Fibroblast of skin of right biceps (primary cell): ENCODE measurements around the gene SEC22B.
"Not testable (repeated sequence)": the region's sequence is repeated elsewhere in the genome, so short reads cannot be mapped to it uniquely, and the experiment has no call there.

Experiments
- DNase-seq: peaks from one replicate; pipeline ENCODE4 v3.0.0-alpha.2; 2013

Gene SEC22B

DNA sequence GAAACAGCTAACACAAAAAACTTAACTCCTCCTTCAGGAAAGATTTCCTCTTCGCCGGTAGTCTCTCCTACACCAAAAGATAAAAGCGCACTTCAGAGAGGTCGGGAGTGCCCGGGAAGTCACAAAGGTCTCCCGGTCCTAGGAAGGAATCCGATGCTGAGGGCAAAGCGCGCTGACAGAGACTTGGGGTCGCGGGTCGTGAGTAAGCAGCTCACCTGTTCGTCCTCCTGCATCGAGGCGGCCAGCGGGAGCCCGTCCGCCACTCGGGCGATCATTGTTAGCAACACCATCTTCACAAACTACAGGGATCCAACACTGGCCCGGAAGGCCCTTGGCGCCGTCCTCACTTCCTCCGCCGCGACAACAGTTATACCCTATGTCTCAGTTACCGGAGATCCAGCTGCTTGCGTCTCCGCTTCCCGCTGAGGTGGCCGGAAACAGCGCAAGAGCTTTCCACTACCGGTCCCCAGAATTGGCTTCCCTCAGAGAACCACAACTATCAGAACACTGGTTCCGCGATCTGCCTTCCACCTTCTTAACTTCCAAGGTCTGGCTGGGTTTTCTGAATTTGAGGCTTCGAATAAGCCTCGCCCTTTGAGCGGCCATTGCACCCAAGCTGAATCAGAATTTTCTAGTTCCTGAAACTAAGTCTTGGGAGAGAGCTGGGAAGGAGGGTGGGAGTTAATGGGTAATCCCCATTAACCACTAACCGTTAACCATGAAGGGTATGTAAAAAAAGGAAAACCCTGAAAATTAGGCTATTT, at the start of gene SEC22B:
Gene SEC22B (minus strand): TSS at position 429 of the 764 bp plus-strand sequence. CDS start 139 bp downstream, at position 290.
- peak; percentile 96 for DNase-seq

DNA sequence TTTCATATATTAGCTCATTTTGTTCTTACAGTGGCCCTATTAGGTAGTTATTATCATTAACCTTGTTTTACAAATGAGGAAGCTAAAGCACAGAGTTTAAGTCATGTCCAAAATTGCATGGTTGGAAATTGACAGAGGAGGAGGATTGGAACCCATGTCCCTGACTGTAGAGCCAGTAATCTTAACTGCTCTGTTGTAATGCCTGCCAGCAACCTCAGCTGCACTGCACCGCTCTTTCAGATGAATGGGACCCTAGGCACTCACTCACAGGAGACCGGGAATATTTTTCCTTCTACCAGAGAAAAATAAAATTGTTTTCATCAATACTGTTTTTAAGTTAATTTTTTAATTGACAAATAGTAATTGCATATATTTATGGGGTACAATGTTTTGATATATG, 41.6 kb upstream of the SEC22B start:
- not testable (repeated sequence) for DNase-seq

DNA sequence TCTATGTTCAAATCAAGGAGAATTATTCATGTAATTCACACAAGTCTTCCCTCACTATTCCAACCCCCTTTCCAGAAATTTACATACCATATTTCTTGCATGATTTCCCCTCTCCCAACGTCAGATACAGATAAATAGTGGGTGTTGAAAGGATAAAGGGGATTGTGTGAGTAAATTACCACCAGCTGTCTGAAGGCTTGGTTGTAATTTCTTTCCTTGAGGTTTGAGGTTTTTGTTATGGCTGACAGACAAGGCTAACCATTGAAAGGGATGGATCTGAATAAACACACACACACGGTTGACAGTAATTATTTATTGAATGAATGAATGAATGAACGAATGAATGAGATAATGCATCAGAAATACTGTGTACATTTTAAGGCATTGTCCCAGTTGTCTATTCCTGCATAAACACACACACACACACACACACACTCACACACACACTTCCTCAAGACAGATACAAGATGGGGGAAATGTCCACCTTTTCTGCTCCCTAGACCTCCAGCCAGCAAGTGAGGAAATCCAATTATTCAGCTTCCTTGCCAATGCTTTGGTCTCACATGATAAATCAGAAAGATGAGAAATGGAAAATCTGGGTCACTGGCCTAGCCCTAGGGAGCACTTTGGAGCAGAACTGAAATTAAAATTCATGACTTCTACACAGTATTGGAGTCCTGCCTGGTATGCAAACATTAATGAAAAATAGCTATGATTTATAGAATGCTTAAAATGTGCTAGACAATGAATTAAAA, 41.0 kb upstream of the SEC22B start:
- peak; percentile 49 for DNase-seq

DNA sequence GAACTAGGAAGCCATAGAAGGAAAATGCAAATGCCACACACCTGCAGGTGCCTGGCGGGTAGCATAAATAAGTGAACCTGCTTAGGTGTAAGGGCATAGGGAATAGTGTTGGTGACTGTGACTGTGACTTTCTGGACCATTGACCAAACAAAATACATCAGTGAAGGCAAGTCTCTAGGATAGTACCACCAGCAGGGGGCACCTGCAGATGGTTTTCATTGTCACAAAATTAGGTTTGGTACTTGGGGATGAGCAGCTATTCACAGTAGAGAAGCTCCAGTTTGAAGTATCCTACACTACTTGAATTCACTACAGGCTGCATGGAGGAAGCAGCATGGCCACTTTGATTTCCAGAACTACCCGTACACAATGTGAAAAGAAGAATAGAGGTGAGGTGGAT, 37.3 kb upstream of the SEC22B start:
- DNase-seq = not testable (repeated sequence)

DNA sequence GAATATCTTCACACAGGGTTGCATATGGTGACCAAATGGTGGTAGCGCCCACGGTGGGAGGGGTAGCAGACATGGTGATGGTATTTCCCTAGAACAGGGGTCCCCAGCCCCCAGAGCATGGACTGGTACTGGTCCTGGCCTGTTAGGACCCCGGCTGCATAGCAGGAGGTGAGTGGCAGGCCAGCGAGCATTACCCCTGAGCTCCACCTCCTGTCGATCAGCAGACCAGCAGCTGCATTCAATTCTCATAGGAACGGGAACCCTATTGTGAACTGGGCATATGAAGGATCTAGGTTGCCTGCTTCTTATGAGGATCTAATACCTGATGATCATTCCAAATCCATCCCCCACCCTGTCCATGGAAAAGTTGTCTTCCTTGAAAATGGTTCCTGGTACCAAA, 34.4 kb upstream of the SEC22B start:
- not testable (repeated sequence) for DNase-seq

DNA sequence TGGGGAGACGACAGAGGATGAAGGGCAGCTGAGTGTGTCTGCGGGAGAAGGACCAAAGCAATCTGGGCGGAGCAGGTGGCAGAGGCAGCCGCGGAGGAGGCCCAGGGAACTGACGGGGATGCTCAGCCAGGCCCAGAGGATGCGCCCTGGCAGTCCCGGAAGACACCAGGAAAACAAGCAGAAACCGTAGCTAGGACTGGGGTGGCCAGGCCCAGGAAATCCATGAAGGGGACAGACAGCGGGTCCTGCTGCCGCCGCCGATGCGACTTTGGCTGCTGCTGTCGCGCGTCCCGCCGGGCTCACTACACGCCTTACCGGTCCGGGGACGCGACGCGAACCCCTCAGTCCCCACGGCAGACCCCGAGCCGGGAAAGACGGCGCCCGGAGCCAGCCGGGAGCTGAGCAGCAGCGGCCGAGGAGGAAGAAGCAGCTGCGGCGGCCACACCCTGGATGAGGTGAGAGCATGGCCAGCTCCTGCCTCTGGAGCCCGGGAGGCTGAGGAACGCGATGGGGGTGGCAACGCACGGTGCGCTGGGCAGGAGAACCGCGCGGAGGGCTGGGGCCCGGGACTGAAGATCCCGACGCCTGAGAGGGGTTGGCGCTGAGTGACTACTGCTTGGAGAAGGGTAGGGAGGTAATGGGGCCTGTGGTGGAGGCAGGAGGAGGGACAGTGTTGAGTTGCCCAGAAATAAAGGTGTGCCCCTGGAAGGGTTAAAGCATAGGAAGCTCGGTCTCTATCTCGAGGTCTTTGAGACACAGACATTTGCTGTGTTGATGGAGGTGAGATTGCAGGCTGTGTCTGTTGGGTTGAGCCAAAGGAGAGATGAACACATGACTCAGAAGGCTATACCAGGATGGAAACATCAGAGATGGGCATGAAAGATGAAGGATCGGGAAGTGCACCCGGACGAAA, 20.8 kb upstream of the SEC22B start:
- DNase-seq = not testable (repeated sequence)

DNA sequence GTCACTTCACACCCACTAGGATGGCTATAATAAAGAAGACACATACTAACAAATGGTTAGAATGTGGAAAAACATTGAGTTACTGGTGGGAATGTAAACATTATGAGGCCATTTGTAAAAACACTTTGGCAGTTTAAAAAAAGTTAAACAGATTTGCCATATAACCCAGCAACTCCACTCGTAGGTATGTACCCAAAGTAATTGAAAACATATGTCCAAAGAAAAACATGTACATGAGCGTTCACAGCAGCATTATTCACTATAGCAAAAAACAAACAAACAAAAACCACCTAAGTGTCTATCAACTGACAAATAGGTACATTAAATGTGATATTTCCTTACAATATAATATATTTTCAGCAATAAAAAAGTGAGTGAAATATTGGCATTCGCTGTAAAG, 12.3 kb upstream of the SEC22B start:
- DNase-seq = not testable (repeated sequence)

DNA sequence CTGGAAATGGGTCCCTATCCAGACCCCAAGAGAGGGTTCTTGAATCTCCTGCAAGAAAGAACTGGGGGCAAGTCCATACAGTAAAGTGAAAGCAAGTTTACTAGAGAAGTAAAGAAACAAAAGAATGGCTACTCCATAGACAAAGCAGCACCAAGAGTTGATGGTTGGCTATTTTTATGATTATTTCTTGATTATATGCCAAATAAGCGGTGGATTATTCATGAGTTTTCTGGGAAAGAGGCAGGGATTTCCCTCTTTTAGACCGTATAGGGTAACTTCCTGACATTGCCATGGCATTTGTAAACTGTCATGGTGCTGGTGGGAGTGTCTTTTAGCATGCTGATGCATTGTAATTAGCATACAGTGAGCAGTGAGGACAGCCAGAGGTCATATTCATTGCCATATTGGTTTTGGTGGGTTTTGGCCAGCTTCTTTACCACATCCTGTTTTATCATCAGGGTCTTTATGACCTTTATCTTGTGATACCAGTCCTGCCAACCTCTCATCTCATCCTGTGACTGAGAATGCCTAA, 5.9 kb upstream of the SEC22B start:
- not testable (repeated sequence) for DNase-seq

DNA sequence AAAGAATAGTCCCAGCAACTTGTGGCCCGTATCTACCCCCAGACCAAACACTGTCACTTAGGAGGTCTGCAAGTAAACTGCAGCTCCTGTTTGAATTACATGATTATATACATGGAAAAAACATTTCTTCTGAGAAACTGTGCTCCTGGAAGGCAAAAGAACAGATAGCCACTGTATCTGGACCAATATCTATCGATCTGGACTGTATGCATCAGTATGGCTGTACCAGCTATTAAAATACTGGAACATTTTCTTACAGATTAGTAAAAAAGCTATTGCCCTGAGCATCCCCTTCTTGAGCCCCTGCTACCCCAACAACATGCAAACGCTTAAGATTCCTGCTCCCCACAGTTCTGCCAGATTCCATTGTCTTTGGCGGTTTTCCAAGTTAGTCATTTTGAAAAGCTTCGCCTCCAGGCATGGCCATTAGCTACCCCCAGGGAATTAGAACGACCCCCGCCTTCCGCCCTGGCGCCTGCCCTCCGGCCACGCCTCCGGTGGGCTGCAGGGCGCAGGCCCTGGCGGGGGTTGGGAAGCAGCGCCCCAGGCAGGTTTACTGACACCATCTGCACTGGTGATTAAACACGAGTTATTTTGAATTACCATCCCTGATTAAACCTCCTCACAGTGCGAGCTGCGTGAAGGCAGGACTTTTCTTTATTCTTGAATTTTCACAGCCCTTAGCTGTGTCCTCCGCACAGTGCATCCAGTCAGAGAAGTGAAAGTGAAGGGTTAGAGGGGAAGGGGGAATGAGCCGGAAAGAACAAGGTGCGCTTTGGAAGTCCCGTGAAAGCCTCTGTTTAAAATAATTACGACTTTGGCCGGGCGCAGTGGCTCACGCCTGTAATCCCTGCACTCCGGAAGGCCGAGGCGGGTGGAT, 3.7 kb upstream of the SEC22B start:
- peak; percentile 95 for DNase-seq

DNA sequence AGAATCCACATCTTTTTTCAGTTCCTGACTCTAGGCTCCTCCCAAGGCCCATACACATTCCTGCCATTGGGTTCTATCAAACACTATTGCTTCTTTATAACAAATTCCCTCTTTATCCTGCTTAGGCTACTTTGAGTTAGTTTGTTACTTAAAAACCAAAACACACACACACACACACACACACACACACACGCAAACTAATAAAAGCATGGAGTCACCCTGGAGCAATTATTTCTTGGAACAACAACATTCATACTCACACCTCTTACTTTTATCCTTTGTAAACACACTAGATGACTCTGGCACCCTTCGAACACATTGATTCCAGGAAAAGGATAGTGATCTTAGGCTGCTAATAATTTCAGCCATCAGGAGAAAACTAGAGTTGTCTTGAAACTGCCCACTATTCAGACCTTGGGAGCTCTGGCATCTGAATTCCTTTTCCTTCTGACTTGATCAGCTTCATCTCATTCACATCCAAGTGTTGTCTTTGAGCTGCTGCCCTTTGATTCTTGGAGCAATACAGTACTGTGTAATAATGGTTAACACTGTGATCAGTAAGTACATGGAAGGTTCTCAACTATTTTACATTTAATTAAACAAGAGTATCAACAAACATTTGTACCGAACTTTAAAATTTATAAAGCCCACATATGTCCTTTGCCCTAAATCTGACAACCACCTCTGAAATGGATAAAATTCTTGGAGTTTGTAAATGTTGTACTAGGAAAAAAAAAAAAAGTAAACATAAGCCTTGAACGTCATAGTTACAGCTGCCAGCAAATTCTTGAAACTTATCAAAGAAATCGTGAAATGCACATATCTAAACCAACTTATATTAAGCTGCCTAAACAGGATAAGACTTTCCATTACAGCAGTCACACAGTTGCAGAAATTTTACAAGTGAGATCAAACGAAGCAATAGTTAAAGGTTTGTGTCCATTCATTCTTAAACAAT, 2.8 kb upstream of the SEC22B start:
- peak; percentile 84 for DNase-seq

DNA sequence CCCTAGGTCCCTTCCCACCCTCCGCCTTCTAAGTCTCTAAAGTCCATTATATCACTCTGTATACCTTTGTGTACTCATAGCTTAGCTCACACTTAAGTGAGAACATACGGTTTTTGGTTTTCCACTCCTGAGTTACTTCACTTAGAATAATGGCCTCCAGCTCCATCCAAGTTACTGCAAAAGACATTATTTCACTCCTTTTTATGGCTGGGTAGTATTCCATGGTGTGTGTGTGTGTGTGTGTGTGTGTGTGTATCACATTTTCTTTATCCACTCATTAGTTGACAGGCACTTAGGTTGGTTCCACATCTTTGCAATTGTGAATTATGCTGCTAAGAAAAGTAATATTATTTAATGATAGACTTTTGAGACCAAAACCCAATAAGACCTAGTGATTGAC, 1.7 kb upstream of the SEC22B start:
- DNase-seq = not testable (repeated sequence)

DNA sequence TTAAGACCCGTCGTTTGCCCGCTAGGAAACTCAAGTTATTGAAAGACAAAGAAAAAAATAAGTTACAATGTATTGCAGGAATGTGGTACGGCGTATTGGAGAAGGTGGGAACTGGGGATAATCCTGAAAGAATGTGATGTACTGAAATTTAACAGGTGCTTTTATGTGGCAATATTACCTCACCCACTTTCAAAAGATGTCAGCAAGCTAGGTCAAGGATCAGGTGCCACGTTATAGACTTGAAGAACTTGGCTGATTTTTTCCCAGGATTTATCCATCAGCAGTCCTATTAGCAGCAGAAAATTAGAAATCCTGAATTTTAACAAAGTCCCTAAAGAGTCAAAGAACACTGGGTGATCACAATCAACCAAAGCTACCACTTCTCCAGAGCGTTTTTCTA, 632 bp downstream of the SEC22B start:
- DNase-seq = peak; percentile 10

DNA sequence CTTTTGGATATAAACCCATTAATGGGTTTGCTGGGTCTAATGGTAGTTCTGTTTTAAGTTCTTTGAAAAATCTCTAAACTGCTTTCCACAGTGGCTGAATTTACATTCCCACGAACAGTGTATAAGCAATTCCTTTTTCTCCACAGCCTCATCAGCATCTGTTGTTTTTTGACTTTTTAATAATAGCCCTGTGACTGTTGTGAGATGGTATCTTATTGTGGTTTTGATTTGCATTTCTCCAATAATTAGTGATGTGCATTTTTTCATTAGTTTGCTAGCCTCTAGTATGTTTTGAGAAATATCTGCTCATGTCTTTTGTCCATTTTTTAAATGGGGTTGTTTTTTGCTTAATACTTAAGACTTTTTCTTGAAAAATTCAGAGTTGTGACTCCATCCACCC, 11.6 kb downstream of the SEC22B start:
- DNase-seq = not testable (repeated sequence)

DNA sequence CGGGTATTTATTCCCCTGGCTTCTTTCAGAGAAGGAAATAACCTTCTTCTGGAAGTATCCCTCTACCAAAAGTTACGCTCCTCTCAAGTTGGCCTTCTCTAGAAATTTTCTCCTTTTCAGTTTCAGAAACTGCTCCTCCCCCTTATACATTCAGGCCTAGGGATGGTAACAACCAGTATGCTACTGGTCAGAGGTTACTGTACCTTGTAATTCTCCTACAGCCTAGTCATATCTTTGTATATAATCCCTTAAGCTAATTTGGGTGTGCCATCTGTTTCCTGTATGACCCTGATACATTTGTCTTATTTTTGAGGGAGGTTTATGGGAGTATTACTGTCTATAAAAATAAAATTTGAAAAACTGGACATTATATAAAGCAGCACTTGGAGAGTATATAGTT, 14.3 kb downstream of the SEC22B start:
- not testable (repeated sequence) for DNase-seq

DNA sequence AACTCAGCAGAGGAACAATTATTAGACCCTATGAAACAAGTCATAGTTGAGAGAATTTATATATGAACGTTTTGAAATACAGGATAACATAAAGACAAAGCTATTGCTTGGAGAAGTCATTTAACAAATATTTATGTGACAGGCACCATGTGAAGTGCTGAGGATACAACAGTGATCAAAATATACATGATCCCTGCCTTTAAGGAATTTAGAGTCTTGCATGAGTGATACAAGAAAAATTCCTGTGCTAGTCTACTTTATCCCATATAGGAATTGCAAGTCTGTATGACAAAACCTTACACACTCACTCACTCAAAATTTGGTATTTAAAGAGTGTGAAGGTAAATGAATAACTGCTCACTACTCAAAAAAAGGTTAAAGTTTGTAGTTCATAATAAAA, 17.8 kb downstream of the SEC22B start:
- DNase-seq = not testable (repeated sequence)

DNA sequence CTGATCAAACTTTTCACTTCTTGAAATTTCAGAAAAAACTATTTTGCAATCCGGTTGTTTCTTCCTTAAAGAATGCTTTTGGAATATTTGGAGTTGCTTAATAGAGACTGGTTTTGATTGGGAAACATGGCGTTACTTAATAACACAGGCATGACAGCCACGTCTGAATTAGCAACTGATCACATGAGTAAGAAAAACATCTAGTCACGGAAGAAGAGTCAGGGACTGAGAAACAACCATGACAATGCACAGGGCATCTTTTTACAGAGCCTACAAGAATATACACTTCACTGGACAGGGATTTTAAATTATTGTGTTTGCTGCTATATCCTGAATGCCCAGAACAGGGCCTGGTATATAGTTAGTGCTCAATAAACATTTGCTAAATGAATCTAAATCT, 18.2 kb downstream of the SEC22B start:
- DNase-seq = not testable (repeated sequence)

DNA sequence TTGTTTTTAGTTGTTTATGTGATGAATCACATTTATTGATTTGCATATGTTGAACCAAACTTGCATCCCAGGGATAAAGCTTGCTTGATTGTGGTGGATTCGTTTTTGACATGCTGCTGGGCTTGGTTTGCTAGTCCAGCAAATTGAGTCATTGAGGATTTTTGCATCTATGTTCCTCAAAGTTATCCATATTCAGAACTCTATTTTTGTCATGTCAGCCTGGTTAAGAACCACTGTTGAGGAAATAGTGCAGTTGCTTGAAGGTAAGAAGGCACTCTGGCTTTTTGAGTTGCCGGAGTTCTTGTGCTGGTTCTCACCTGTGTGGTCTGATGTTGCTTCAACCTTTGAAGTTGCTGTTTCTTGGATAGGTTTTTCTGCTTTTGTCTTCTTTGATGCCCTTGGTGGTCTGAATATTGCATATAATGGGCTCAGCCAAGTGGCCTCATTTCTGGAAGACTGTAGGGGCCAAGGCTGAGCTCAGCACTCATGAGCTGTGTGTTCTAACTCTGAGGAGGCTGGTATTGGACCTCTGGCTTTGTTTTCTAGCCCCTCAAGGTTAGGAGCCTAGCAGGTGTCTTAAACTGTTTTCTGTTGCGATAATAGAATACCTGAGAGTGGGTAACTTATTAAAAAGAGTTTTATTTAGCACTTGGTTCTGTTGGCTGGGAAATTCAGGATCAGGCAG, 26.0 kb downstream of the SEC22B start:
- DNase-seq = not testable (repeated sequence)

DNA sequence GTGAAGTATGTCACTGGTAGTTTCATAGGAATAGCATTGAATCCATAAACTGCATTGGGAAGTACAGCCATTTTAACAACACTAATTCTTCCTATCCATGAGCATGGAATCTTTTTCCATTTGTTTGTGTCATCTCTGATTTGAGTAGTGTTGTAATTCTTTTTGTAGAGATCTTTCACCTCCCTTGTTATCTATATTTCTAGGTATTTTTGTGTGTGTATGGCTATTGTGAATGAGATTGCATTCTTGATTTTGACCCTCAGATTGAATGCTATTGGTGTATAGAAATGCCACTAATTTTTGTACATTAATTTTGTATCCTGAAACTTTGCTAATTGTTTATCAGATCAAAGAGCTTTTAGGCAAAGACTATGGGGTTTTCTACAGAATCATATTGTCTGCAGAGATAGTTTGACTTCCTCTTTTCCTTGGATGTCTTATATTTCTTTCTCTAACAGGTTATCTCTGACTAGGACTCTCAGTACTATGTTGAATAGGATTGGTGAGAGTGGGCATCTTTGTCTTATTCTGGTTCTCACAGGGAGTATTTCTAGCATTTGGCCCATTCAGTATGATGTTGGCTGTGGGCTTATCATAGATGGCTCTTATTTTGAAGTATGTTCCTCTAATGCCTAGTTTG, 26.8 kb downstream of the SEC22B start:
- DNase-seq = not testable (repeated sequence)

DNA sequence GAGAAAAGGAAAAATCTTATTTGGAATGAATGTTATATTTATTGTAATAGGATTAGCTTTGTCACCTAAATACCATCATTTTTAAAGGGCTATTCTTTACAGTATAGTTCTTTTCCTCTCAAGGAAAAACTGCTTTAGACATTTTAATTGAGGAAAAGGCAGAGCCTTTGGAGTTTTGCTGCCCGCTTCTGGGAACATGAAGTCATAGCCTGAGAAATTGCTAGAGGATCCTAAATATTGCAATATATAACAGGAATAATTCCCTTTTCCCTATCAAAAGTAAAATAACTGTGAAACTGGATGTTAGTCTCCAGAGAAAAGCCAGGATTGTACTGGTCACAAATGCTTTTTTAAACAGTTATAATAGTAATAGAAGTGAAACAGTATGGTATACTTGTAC, 30.5 kb downstream of the SEC22B start:
- DNase-seq = not testable (repeated sequence)
